ENCODE results near the gene RETREG1. TPM values are rescaled to one million over a fixed set of nuclear protein-coding genes. Genes with fewer than 3 reads are reported as not detected.

The RETREG1 gene
- total RNA-seq, 1 donor from 2014 or later = 269 TPM

- Histone ChIP-seq H3K27me3 (ENCODE audit: low read depth) (no peaks in the 10 kb centered on the region), H3K36me3 (no peaks in the 10 kb centered on the region), H3K4me1 (peaks cover 33% of the 10 kb centered on the region), H3K9me3 (replicated peaks) (peaks cover 4% of the 10 kb centered on the region), H3K27ac (replicated peaks) (no peak overlapping the region), H3K4me3 (no peak overlapping the region)
- intact Hi-C loops (cut with micrococcal nuclease) = loop anchor here (10.0 kb wide), 1 partner anchor 179 kb away; no protein-coding TSS in a partner anchor
- no peak for DNase-seq
- no peak for TF ChIP-seq CTCF (IDR thresholded peaks at IDR 0.05; ENCODE audit: borderline replicate concordance)
These were observed 47.0 kb upstream of the RETREG1 start for GRCh38 chr5:16663840-16664239.

- Histone ChIP-seq H3K27ac (replicated peaks) (no peak overlapping the region), H3K27me3 (ENCODE audit: low read depth) (no peaks in the 10 kb centered on the region), H3K4me1 (peaks cover 22% of the 10 kb centered on the region), H3K36me3 (no peaks in the 10 kb centered on the region), H3K4me3 (no peak overlapping the region), H3K9me3 (replicated peaks) (peaks cover 5% of the 10 kb centered on the region)
- intact Hi-C loops (cut with micrococcal nuclease) = loop anchor here (10.0 kb wide), 1 partner anchor 177 kb away; no protein-coding TSS in a partner anchor
- DNase-seq = no peak
- no peak for TF ChIP-seq CTCF (IDR thresholded peaks at IDR 0.05; ENCODE audit: borderline replicate concordance)
These were observed 44.9 kb upstream of the RETREG1 start for GRCh38 chr5:16661713-16662112.

- Histone ChIP-seq H3K4me1 (peaks cover 15% of the 10 kb centered on the region), H3K4me3 (no peak overlapping the region), H3K27ac (replicated peaks) (no peak overlapping the region), H3K27me3 (ENCODE audit: low read depth) (no peaks in the 10 kb centered on the region), H3K36me3 (no peaks in the 10 kb centered on the region), H3K9me3 (replicated peaks) (peaks cover 5% of the 10 kb centered on the region)
- TF ChIP-seq CTCF (IDR thresholded peaks at IDR 0.05; ENCODE audit: borderline replicate concordance) = no peak
- intact Hi-C loops (cut with micrococcal nuclease) = loop anchor here (10.0 kb wide), 1 partner anchor 176 kb away; no protein-coding TSS in a partner anchor
- no peak for DNase-seq
These were observed 44.2 kb upstream of the RETREG1 start for GRCh38 chr5:16660982-16661381.

- DNase-seq = no peak
- peaks cover under 1% of the 10 kb centered on the region for H3K4me1 ChIP-seq
- no peak overlapping the region for H3K27ac ChIP-seq (replicated peaks)
- no peaks in the 10 kb centered on the region for H3K36me3 ChIP-seq
- no peak for TF ChIP-seq CTCF (IDR thresholded peaks at IDR 0.05; ENCODE audit: borderline replicate concordance)
- H3K4me3 ChIP-seq = no peak overlapping the region
- no peaks in the 10 kb centered on the region for H3K27me3 ChIP-seq (ENCODE audit: low read depth)
- peaks cover 5% of the 10 kb centered on the region for H3K9me3 ChIP-seq (replicated peaks)
- intact Hi-C loops (cut with micrococcal nuclease) = no loop called here
These were observed 42.7 kb upstream of the RETREG1 start for GRCh38 chr5:16659536-16659935.

GRCh38 chr5:16656561-16657191 is 39.9 kb upstream of the RETREG1 start:
- H3K9me3 ChIP-seq (replicated peaks) = peaks cover 5% of the 10 kb centered on the region
- H3K4me3 ChIP-seq = no peak overlapping the region
- no peaks in the 10 kb centered on the region for H3K27me3 ChIP-seq (ENCODE audit: low read depth)
- no peak for DNase-seq
- no peaks in the 10 kb centered on the region for H3K4me1 ChIP-seq
- H3K36me3 ChIP-seq = no peaks in the 10 kb centered on the region
- intact Hi-C loops (cut with micrococcal nuclease) = no loop called here
- H3K27ac ChIP-seq (replicated peaks) = no peak overlapping the region
- TF ChIP-seq CTCF (IDR thresholded peaks at IDR 0.05; ENCODE audit: borderline replicate concordance) = no peak
